ENCODE results near the gene APLN. TPM values are rescaled to one million over a fixed set of nuclear protein-coding genes. Genes with fewer than 3 reads are reported as not detected.

APLN gene
- polyA plus RNA-seq, 1 donor from 2014 or later, result 0.38 TPM

DNA sequence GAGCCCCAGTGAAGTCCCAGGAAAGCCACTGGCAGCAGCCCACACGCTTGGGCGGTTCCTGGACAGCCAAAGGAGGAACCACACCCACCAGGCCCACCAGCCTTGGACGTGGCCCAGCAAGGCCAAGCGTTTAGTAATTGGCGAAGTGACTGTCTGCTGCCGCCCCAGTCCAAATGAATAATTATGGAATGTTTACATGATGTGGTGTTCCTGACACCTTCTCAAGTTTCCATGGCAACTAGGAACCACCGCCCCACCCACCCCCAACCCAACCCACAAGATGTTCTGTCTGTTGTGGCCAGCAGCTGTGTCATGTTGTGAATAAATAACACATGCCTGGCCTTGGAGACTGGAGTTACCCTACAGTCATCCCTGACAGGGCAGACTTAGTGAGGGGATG lies 22.3 kb downstream of the APLN start:
- TF ChIP-seq MXI1 (conservative IDR thresholded peaks at IDR 0.05; ENCODE audit: poor library complexity, severe bottlenecking) (no peak), POLR2AphosphoS5 (IDR thresholded peaks at IDR 0.05) (no peak), SMC3 (conservative IDR thresholded peaks at IDR 0.05; ENCODE audit: poor library complexity) (no peak), RAD21 (conservative IDR thresholded peaks at IDR 0.05) (no peak), TAF1 (IDR thresholded peaks at IDR 0.05; ENCODE audit: low read depth) (no peak)
- Histone ChIP-seq H3F3A (ENCODE audit: insufficient read depth, low read length, poor library complexity, severe bottlenecking) (no peaks in the 10 kb centered on the region), H4K20me1 (ENCODE audit: insufficient read depth) (no peaks in the 10 kb centered on the region), H3K36me3 (ENCODE audit: insufficient read depth, low read length) (no peaks in the 10 kb centered on the region), H3K9me2 (ENCODE audit: insufficient read depth, low read length) (no peaks in the 10 kb centered on the region), H3K9me3 (ENCODE audit: low read length) (no peaks in the 10 kb centered on the region), H3K27ac (ENCODE audit: low read length) (no peak overlapping the region), H2AFZ (ENCODE audit: low read depth, low read length) (no peak overlapping the region), H3K79me2 (replicated peaks; ENCODE audit: insufficient read depth, low read length) (no peaks in the 10 kb centered on the region), H3K4me2 (ENCODE audit: low read length) (no peak overlapping the region), H3K27me3 (ENCODE audit: insufficient read depth, low read depth, low read length) (no peaks in the 10 kb centered on the region), H3K9ac (ENCODE audit: low read length) (no peak overlapping the region), H3K4me3 (ENCODE audit: low read length) (no peak overlapping the region)

GRCh38 chrX:129631849-129632248 lies 22.9 kb downstream of the APLN start:
- Histone ChIP-seq H3K36me3 (ENCODE audit: insufficient read depth, low read length) (no peaks in the 10 kb centered on the region), H3K27ac (ENCODE audit: low read length) (no peak overlapping the region), H3K9me3 (ENCODE audit: low read length) (no peaks in the 10 kb centered on the region), H3K79me2 (replicated peaks; ENCODE audit: insufficient read depth, low read length) (no peaks in the 10 kb centered on the region), H3K4me2 (ENCODE audit: low read length) (no peak overlapping the region), H3F3A (ENCODE audit: insufficient read depth, low read length, poor library complexity, severe bottlenecking) (no peaks in the 10 kb centered on the region), H3K9ac (ENCODE audit: low read length) (no peak overlapping the region), H3K4me3 (ENCODE audit: low read length) (no peak overlapping the region), H3K9me2 (ENCODE audit: insufficient read depth, low read length) (no peaks in the 10 kb centered on the region), H3K27me3 (ENCODE audit: insufficient read depth, low read depth, low read length) (no peaks in the 10 kb centered on the region), H4K20me1 (ENCODE audit: insufficient read depth) (no peaks in the 10 kb centered on the region), H2AFZ (ENCODE audit: low read depth, low read length) (no peak overlapping the region)
- TF ChIP-seq REST (IDR thresholded peaks at IDR 0.05; ENCODE audit: borderline replicate concordance), result no peak
- TF ChIP-seq, protein P1, sequence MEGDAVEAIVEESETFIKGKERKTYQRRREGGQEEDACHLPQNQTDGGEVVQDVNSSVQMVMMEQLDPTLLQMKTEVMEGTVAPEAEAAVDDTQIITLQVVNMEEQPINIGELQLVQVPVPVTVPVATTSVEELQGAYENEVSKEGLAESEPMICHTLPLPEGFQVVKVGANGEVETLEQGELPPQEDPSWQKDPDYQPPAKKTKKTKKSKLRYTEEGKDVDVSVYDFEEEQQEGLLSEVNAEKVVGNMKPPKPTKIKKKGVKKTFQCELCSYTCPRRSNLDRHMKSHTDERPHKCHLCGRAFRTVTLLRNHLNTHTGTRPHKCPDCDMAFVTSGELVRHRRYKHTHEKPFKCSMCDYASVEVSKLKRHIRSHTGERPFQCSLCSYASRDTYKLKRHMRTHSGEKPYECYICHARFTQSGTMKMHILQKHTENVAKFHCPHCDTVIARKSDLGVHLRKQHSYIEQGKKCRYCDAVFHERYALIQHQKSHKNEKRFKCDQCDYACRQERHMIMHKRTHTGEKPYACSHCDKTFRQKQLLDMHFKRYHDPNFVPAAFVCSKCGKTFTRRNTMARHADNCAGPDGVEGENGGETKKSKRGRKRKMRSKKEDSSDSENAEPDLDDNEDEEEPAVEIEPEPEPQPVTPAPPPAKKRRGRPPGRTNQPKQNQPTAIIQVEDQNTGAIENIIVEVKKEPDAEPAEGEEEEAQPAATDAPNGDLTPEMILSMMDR (IDR thresholded peaks at IDR 0.05; ENCODE audit: poor library complexity, severe bottlenecking), result no peak
- no peak for TF ChIP-seq MXI1 (conservative IDR thresholded peaks at IDR 0.05; ENCODE audit: poor library complexity, severe bottlenecking)
- TF ChIP-seq SMC3 (conservative IDR thresholded peaks at IDR 0.05; ENCODE audit: poor library complexity), result no peak
- no peak for TF ChIP-seq TAF1 (IDR thresholded peaks at IDR 0.05; ENCODE audit: low read depth)
- no peak for TF ChIP-seq POLR2AphosphoS5 (IDR thresholded peaks at IDR 0.05)
- no peak for TF ChIP-seq RAD21 (conservative IDR thresholded peaks at IDR 0.05)
- TF ChIP-seq EP300 (conservative IDR thresholded peaks at IDR 0.05; ENCODE audit: poor library complexity, severe bottlenecking), result no peak
- TF ChIP-seq EZH2 (IDR thresholded peaks at IDR 0.05; ENCODE audit: borderline replicate concordance, insufficient read depth, low read length, poor library complexity, severe bottlenecking), result no peak

Measured in neural cell (in vitro differentiated cells).